GM21717 (cell line): ENCODE results near the gene EIF3L.

ENCODE experiments used
- ATAC-seq: cut with Tn5 transposase; IDR thresholded peaks from one replicate; pipeline ENCODE4 v1.9.1; 2021; ENCODE audit warnings: mild to moderate bottlenecking, moderate library complexity; ENCODE audit not compliant: unreplicated experiment

The EIF3L gene

DNA sequence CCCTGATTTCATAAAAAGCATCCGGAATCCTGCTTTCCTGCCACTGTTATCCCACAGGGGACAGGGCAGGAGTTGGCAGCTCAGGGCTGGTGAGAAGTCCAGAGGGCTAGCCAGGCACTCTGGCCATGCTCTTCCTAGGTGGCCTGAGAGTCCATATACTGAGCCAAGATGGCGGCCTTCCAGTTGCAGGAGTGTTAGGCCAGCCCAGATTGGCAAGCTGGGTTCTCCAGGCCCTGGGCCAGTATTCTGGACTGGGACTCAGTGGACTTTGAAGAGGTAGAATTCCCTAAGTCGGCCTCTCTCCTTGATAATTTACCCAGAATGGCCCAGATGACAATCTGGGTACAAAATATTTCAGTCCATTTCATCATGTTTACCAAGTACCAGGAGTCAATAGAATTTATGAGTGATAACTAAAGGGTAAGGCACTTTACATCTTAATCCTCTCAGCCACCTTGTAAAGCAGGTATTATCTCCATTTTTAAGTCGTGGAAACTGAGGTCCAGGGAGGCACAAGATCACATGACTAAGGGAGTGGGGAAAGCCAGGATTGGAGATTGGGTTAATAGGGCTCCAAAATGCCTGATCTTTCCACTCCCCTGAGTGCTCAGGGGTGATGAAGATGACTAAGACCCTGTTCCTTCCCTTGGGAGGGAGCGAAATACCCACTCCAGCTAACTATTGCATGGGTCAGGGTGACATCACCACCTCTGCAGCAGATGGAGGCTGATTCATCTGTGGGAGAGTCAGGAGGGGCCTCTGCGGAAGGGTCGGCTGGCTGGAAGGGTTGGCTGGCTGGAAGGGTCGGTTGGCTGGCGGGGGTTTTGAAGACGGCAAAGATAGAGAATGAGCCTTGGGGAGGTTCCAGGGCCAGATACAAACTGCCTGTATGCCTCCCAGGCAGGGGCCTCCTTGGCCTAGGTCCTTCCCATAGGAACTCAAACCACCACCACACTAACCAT, 55.6 kb downstream of the EIF3L start:
- no peak for ATAC-seq

GRCh38 chr22:37905534-37906363, 56.5 kb downstream of the EIF3L start, which contains the start of gene MICALL1:
Gene MICALL1, plus strand, starts transcription at chr22:37906297. Its CDS starts 126 bp downstream, at chr22:37906423.
- ATAC-seq, result peak; percentile 73

- ATAC-seq, result no peak
Measured at GRCh38 chr22:37906364-37907008, 57.3 kb downstream of the EIF3L start.

GRCh38 chr22:37907036-37907954, 58.1 kb downstream of the EIF3L start:
- ATAC-seq, result no peak

GRCh38 chr22:37909766-37910165, 60.5 kb downstream of the EIF3L start:
- no peak for ATAC-seq

- ATAC-seq, result no peak
Measured at GRCh38 chr22:37910890-37911672, 61.9 kb downstream of the EIF3L start.

GRCh38 chr22:37911697-37912096, 62.5 kb downstream of the EIF3L start:
- no peak for ATAC-seq

GRCh38 chr22:37912171-37912570, 63.0 kb downstream of the EIF3L start:
- no peak for ATAC-seq

DNA sequence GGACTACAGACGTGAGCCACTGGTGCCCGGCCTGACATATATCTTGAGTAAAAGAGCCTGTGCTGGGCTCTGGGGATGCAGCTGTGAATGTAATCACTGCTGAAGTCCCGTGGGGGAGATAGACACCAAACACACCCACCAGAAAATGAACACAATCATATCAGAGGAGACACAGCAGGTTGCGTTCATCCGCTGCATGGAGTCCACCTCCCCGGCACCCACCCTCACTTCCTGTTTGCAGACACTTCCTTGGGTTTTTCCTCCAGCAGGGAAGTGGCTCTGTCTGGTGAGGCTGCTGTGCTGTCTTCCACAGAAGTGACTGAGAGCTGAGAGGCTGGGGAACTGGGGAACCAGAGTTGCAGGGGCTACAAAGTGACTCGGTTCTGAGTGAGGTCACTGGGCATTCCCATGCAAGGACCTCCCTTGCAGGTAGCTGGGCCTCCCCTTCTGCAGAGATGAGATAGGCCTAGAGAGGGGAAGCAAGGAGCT, 64.1 kb downstream of the EIF3L start:
- ATAC-seq, result no peak

DNA sequence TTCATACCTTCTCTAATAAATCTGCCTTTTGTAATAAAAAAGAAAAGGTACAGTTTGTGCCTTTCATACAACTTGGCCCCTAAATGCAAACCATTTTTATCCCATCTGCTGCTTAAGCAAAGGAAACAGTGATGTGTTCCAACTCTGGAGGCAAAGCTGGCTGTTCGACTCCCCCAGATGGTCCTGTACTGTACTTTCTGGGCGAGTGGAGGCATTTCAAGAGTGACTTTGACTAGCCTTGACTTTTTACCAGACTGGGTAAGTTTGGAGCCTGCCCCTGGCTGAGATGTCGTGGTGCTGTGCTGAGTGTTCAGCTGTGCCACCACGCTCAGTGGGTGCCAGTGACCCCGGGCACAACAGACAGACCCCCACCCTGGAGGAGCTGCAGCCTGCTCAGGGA, 67.1 kb downstream of the EIF3L start:
- no peak for ATAC-seq

GRCh38 chr22:37917874-37918548, 68.8 kb downstream of the EIF3L start:
- ATAC-seq, result no peak

DNA sequence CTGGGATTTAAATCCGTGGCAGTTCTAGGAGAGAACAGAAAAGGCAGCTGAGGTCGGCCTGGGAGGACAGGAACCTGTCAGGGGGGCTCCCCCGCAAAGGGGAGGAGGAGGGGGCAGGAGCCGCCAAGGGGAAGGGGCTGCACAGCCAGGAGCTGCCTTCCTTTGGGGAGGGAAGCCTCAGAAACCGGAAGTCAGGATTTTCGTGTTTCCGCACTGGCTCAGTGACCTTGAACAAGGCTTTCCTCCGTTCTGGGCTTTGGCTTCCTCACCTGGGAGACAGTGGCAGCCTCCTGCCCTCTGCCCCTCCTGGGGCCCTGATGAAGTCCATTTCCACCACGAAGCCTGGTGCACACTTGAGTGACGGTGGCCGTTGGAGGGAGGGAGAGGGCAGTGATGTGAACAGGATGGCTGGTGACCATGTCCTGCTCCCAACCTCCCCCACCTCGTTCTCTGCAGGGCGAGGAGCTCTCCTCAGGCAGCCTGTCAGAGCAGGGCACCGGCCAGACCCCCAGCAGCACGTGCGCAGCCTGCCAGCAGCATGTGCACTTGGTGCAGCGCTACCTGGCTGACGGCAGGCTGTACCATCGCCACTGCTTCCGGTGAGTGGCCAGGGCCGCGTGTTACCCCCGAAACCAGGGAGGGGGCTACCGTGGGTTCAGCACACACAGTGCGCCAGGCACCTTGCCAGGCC, 69.5 kb downstream of the EIF3L start:
- no peak for ATAC-seq

DNA sequence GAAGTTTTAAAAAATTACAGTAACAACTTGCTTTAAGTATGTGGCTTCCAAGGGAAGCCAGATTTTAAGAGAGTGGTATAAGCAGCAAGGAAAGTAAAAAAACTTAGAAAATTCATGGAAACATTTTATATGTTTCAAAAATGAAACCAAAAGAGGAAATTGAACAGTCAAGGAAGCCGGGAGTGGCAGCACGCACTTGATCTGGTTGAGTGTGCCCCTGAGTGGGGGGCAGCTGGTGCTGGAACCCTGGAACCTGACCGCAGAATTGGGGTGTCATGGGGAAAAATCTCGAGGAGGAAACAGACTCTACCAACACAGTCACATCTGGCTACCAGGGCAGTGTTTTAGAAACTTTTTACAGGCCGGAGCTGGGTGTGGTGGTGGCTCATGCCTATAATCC, 70.9 kb downstream of the EIF3L start:
- no peak for ATAC-seq

GRCh38 chr22:37922191-37922590, 73.0 kb downstream of the EIF3L start:
- no peak for ATAC-seq

GRCh38 chr22:37923927-37924326, 74.7 kb downstream of the EIF3L start:
- ATAC-seq, result no peak

- no peak for ATAC-seq
Measured at GRCh38 chr22:37924386-37925065, 75.3 kb downstream of the EIF3L start.

DNA sequence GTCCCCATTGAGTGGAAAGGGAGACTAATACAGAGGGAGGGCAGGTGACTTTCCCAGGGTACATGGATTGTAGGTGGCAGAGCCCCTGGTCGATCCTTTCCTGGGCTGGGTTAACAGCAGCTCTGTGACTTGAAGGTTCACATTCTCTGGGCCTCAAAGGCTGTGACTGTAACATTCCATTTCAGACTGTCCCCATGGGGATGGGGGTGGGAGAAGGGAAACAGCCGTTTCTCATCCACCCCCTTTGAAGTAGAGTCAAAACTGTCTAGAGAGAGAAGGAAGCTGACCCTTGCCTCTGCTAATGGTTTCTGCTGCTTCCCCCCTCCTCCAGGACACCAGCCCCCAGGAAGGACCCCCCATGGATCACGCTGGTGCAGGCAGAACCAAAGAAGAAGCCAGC, 76.1 kb downstream of the EIF3L start:
- no peak for ATAC-seq
